Spleen (tissue), 11 donors: Measurements from ENCODE around the gene ANHX. TPM values are rescaled to one million over a fixed set of nuclear protein-coding genes. Genes with fewer than 3 reads are reported as not detected.

ENCODE experiments used
- DNase-seq: peaks from one replicate; pipeline ENCODE4 v3.0.0-alpha.2; 2020
- H3K27ac ChIP-seq, 8 donors: fragments of 200-600 bp; sonication (generic) in 7 of 8; 1 replicate in 4 of 8; 2 replicates in 4 of 8; pipeline versions ENCODE4 v1.5.0 to v1.8.0; 2016 to 2021; ENCODE audit warnings: inconsistent platforms in 4 of 8, mild to moderate bottlenecking in 4 of 8, moderate library complexity in 1 of 8
- H3K27me3 ChIP-seq, 7 donors: fragments of 200-600 bp; sonication (generic) in 6 of 7; replicated peaks in 1 of 7; 1 replicate in 4 of 7; 2 replicates in 3 of 7; pipeline versions ENCODE4 v1.5.0 to v1.8.0; 2016 to 2021; ENCODE audit warnings: inconsistent platforms in 3 of 7, mild to moderate bottlenecking in 1 of 7
- H3K36me3 ChIP-seq, 6 donors: fragments of 200-600 bp; sonication (generic) in 5 of 6; 1 replicate in 4 of 6; 2 replicates in 2 of 6; pipeline versions ENCODE4 v1.5.0 to v1.8.0; 2016 to 2021; ENCODE audit warnings: inconsistent platforms in 2 of 6
- H3K4me1 ChIP-seq, 6 donors: fragments of 200-600 bp; sonication (generic) in 5 of 6; 1 replicate in 3 of 6; 2 replicates in 3 of 6; pipeline versions ENCODE4 v1.5.0 to v1.8.0; 2016 to 2021; ENCODE audit warnings: inconsistent platforms in 3 of 6
- H3K4me3 ChIP-seq, 8 donors: fragments of 200-600 bp; sonication (generic) in 7 of 8; 1 replicate in 4 of 8; 2 replicates in 4 of 8; pipeline versions ENCODE4 v1.5.0 to v1.8.0; 2016 to 2021; ENCODE audit warnings: inconsistent platforms in 4 of 8, mild to moderate bottlenecking in 4 of 8, moderate library complexity in 2 of 8
- H3K9me3 ChIP-seq, 8 donors: fragments of 200-600 bp; sonication (generic) in 7 of 8; 1 replicate in 4 of 8; 2 replicates in 4 of 8; pipeline versions ENCODE4 v1.5.0 to v1.8.0; 2016 to 2021; ENCODE audit warnings: inconsistent platforms in 4 of 8
- POLR2A ChIP-seq, 3 donors: fragments of 450-650 bp; IDR thresholded peaks; one replicate each; pipeline ENCODE4 v1.5.1; 2017; ENCODE audit warnings: antibody characterized with exemption in 3 of 3, mild to moderate bottlenecking in 1 of 3
- POLR2AphosphoS5 ChIP-seq, 3 donors: sonication (generic); formaldehyde crosslinking; IDR thresholded peaks; one replicate each; pipeline ENCODE4 v1.5.1; 2017; ENCODE audit warnings: antibody characterized with exemption in 3 of 3
- WGBS, 5 donors: extraction: QIAGEN DNeasy Blood & Tissue Kit in 3 of 5; methylation state at CpG; one replicate each; pipeline versions ENCODE4 v1.1.5 to v1.1.7; 2013 to 2018; 5-methylcytosine and 5-hydroxymethylcytosine counted together
- intact Hi-C: fragments of 100-400 bp; cut with DNase I; formaldehyde crosslinking; loops from one replicate; pipeline ENCODE4 v1.15.0; 2023; ENCODE audit warnings: low total_unique reads
- polyA plus RNA-seq, 3 donors: library from polyadenylated mRNA; stranded (reverse); fragments of 200-250 nt; gene quantifications; one replicate each; pipeline ENCODE4 v1.2.1, GENCODE V29; 2013
- small RNA-seq, 4 donors: library from RNA; depleted of rRNA; stranded (forward); fragments of <200 nt; gene quantifications; one replicate each; pipeline ENCODE3, GENCODE V24; 2016
- total RNA-seq, 7 donors: library from RNA; depleted of rRNA in 3 of 7; stranded (reverse); fragments of >200 nt in 3 of 7; fragmentation: NEBNext Ultra II Directional in 4 of 7; extraction: Animal tissue kit (Norgen Biotek cat#: 25700) in 4 of 7; gene quantifications; one replicate each; pipeline versions ENCODE4 v1.1.0 to v1.2.1, GENCODE V29; 2016 to 2021
- TF ChIP-seq, protein P1 (sequence below), 11 experiments: fragments of 200-600 bp in 7 of 11; fragments of 450-650 bp in 4 of 11; sonication (generic) in 4 of 11; IDR thresholded peaks in 8 of 11; conservative IDR thresholded peaks in 3 of 11; 1 replicate in 7 of 11; 2 replicates in 4 of 11; pipeline versions ENCODE4 v1.4.0 to v1.8.0; 2016 to 2021; ENCODE audit warnings: antibody characterized with exemption in 11 of 11, inconsistent platforms in 4 of 11, mild to moderate bottlenecking in 1 of 11
- donor health status: healthy with polysubstance abuse.
- donor health status: DM: no; HTN: no; CAD: no; lungs with moderate emphysema.
- donor health status: DM: no; HTN: no; CAD: no.
- donor health status: Bipolar disorder and iron deficiency.
- donor health status: healthy.
- donor health status: DM: no; HTN: no; CAD: no.
- donor health status: DM: yes; HTN: yes; CAD: no.

Gene ANHX
- total and polyA plus RNA-seq, 10 donors: not detected

GRCh38 chr12:133180669-133181068 is 55.0 kb downstream of the ANHX start:
- Histone ChIP-seq H3K36me3 (peaks cover 0 to 36% (median 31%) of the 10 kb centered on the region in 6 donors), H3K4me3 (peak overlapping the region in 2 of 8 donors; percentile 70 to 93), H3K9me3 (peaks cover 6 to 93% (median 88%) of the 10 kb centered on the region in 8 donors), H3K27me3 (no peaks in the 10 kb centered on the region), H3K4me1 (peaks cover 8 to 15% (median 13%) of the 10 kb centered on the region in 6 donors), H3K27ac (peak overlapping the region in 6 of 8 donors; percentile 77 to 90 (median 82))
- intact Hi-C loops: no loop called here
- no peak for DNase-seq
- WGBS, 5 donors: 95 to 98% (median 97%) methylated on average over 8 of the region's 8 CpGs
- TF ChIP-seq, protein P1, sequence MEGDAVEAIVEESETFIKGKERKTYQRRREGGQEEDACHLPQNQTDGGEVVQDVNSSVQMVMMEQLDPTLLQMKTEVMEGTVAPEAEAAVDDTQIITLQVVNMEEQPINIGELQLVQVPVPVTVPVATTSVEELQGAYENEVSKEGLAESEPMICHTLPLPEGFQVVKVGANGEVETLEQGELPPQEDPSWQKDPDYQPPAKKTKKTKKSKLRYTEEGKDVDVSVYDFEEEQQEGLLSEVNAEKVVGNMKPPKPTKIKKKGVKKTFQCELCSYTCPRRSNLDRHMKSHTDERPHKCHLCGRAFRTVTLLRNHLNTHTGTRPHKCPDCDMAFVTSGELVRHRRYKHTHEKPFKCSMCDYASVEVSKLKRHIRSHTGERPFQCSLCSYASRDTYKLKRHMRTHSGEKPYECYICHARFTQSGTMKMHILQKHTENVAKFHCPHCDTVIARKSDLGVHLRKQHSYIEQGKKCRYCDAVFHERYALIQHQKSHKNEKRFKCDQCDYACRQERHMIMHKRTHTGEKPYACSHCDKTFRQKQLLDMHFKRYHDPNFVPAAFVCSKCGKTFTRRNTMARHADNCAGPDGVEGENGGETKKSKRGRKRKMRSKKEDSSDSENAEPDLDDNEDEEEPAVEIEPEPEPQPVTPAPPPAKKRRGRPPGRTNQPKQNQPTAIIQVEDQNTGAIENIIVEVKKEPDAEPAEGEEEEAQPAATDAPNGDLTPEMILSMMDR (IDR thresholded peaks at IDR 0.05 in 8 of 11, conservative IDR thresholded peaks at IDR 0.05 in 3 of 11): no peak
- no peak for TF ChIP-seq POLR2AphosphoS5 (IDR thresholded peaks at IDR 0.05)
- TF ChIP-seq POLR2A (IDR thresholded peaks at IDR 0.05): no peak

DNA sequence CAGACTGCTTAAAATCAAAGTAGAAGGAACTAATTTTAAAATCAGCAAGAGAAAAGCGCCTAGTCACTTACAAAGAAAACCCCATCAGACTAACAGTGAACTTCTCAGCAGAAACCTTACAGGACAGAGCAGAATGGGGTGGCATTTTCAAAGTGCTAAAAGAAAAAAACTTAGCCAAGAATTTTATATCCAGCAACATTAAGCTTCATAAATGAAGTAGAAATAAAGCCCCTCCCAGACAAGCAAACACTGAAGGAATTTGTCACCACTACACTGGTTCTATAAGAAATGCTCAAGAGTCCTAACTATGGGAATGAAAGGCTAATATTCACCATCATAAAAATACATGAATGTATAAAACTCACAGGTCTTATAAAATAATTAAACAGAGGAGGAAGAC is 60.8 kb downstream of the ANHX start:
- Histone ChIP-seq H3K27ac (no peak overlapping the region), H3K4me1 (no peaks in the 10 kb centered on the region), H3K9me3 (peaks cover 0 to 100% (median 100%) of the 10 kb centered on the region in 8 donors), H3K36me3 (no peaks in the 10 kb centered on the region), H3K27me3 (no peaks in the 10 kb centered on the region), H3K4me3 (no peak overlapping the region)
- intact Hi-C loops: no loop called here
- 68 to 91% (median 79%) methylated on average over 1 of the region's 1 CpG for WGBS, 5 donors
- TF ChIP-seq, protein P1 (IDR thresholded peaks at IDR 0.05 in 8 of 11, conservative IDR thresholded peaks at IDR 0.05 in 3 of 11): no peak
- TF ChIP-seq POLR2AphosphoS5 (IDR thresholded peaks at IDR 0.05): no peak
- no peak for TF ChIP-seq POLR2A (IDR thresholded peaks at IDR 0.05)
- no peak for DNase-seq

DNA sequence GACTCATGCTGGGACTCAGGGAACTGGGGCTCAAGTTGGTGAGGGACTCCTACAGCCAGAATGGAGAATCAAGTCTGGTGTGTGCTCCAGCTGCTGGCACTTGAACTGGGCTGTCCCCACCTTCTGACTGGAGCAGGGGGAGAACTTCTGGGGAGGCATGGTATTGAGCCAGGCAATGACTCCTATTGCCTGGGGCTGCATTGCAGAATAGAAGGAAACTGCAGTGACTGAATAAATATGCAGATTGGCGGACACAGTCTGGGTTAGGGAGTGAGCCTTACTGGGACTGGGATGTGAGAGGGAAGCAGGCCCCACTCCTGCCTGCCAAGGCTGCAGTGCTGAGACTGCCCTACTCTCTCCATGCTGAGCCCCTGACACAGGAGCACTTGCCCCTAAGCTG is 63.2 kb downstream of the ANHX start:
- WGBS, 5 donors: 84 to 93% (median 88%) methylated on average over 1 of the region's 1 CpG
- Histone ChIP-seq H3K36me3 (no peaks in the 10 kb centered on the region), H3K27me3 (no peaks in the 10 kb centered on the region), H3K4me1 (no peaks in the 10 kb centered on the region), H3K27ac (no peak overlapping the region), H3K4me3 (peak overlapping the region in 1 of 8 donors; percentile 4), H3K9me3 (peaks cover 0 to 100% (median 100%) of the 10 kb centered on the region in 8 donors)
- intact Hi-C loops: no loop called here
- TF ChIP-seq, protein P1 (IDR thresholded peaks at IDR 0.05 in 8 of 11, conservative IDR thresholded peaks at IDR 0.05 in 3 of 11): no peak
- no peak for TF ChIP-seq POLR2A (IDR thresholded peaks at IDR 0.05)
- TF ChIP-seq POLR2AphosphoS5 (IDR thresholded peaks at IDR 0.05): no peak
- DNase-seq: no peak

Small RNA genes within 50 kb of the gene (small RNA-seq; reads per million reads assigned to genes)
- 0 reads per million in 4 donors for gene RF00019
- gene RNU6-717P: 0 reads per million in 4 donors

Other genes starting within 250 kb of the ANHX start
- gene ZNF26, start 249.5 kb downstream of the ANHX start, total RNA-seq: 10 to 100 TPM; 13.2 to 28.7 (median 20.6) TPM
- gene ZNF26, start 249.5 kb downstream of the ANHX start, polyA plus RNA-seq: 1 to 10 TPM; 4.0 to 6.1 (median 5.6) TPM
- 10 to 100 TPM; 20.9 to 36.3 (median 31.6) TPM for gene ZNF84, start 198.4 kb downstream of the ANHX start, total RNA-seq
- gene ZNF84, start 198.4 kb downstream of the ANHX start, polyA plus RNA-seq: 10 to 100 TPM in 2 of 3 donors, 1 to 10 TPM in 1; 8.6 to 13.4 (median 11.2) TPM
- 10 to 100 TPM; 16.8 to 25.0 (median 18.2) TPM for gene ZNF140, start 155.0 kb downstream of the ANHX start, total RNA-seq
- 10 to 100 TPM; 14.9 to 17.0 (median 15.6) TPM for gene ZNF140, start 155.0 kb downstream of the ANHX start, polyA plus RNA-seq
- gene ZNF891, start 105.6 kb downstream of the ANHX start, total RNA-seq: 1 to 10 TPM; 2.3 to 5.8 (median 3.2) TPM
- under 1 TPM; 0.37 to 0.96 (median 0.39) TPM for gene ZNF891, start 105.6 kb downstream of the ANHX start, polyA plus RNA-seq
- gene ZNF10, start 105.2 kb downstream of the ANHX start, total RNA-seq: 10 to 100 TPM in 3 of 7 donors, 1 to 10 TPM in 4; 7.7 to 22.1 (median 9.3) TPM
- gene ZNF10, start 105.2 kb downstream of the ANHX start, polyA plus RNA-seq: 1 to 10 TPM; 3.3 to 4.9 (median 4.3) TPM
- 10 to 100 TPM; 20.0 to 27.0 (median 22.5) TPM for gene ZNF268, start 54.4 kb downstream of the ANHX start, total RNA-seq
- 1 to 10 TPM; 3.0 to 5.1 (median 3.5) TPM for gene ZNF268, start 54.4 kb downstream of the ANHX start, polyA plus RNA-seq